ENCODE results near the gene PARD3B. TPM values are rescaled to one million over a fixed set of nuclear protein-coding genes. Genes with fewer than 3 reads are reported as not detected.

The PARD3B gene
- total and polyA plus RNA-seq, 2 experiments from 2014 or later, result 4.3 to 8.5 TPM

DNA sequence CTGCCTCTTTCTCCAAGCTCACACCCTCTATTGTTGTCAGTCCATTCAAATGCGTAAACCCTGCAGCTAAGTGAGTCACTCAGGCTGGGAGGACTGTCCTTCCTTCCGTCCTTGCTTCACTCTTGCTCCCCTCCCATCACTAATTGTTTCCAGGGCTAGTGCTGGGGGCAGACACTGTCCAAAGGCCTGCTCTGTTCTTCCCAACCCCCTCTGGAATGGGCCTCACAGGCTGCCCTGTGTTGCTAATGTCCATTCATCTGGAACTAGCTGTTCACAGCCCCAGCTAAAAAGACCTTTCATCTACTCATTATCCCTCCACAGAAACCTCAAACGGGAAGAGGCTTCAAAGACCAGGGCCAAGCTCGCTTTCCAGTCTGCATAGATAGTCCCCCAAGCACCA, 1105.2 kb downstream of the PARD3B start:
- peak in 1 of 2 donors; percentile 71 for DNase-seq (ENCODE audit: low read depth in 1 of 2, low spot score in 1 of 2)
- Histone ChIP-seq H3K9me3 (ENCODE audit: low read depth) (no peaks in the 10 kb centered on the region), H3K27me3 (no peaks in the 10 kb centered on the region), H3K27ac (no peak overlapping the region), H3K4me3 (no peak overlapping the region), H3K36me3 (no peaks in the 10 kb centered on the region), H3K4me1 (ENCODE audit: low read depth) (no peaks in the 10 kb centered on the region)
- TF ChIP-seq, protein P1, sequence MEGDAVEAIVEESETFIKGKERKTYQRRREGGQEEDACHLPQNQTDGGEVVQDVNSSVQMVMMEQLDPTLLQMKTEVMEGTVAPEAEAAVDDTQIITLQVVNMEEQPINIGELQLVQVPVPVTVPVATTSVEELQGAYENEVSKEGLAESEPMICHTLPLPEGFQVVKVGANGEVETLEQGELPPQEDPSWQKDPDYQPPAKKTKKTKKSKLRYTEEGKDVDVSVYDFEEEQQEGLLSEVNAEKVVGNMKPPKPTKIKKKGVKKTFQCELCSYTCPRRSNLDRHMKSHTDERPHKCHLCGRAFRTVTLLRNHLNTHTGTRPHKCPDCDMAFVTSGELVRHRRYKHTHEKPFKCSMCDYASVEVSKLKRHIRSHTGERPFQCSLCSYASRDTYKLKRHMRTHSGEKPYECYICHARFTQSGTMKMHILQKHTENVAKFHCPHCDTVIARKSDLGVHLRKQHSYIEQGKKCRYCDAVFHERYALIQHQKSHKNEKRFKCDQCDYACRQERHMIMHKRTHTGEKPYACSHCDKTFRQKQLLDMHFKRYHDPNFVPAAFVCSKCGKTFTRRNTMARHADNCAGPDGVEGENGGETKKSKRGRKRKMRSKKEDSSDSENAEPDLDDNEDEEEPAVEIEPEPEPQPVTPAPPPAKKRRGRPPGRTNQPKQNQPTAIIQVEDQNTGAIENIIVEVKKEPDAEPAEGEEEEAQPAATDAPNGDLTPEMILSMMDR (IDR thresholded peaks at IDR 0.05; ENCODE audit: low read depth, low read length), result no peak

DNA sequence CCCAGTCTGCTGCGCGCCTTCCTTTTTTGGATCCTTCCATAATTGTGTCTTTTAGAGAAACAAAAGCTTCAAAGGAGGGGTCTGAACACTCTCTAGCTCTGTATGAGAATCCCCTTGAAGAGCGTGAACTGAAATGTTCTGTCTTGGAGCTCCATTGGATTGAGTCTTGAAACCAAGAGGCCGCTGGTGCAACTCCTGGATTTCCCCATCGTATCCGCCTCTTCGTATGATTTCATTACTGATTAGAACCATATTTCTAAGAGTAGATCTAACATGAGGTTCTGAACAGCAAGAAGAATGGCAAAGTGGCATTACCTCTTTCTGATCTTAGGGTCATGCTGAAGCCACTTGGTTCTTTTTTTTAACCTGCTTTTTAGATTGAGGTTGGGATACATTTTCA, 1105.7 kb downstream of the PARD3B start:
- DNase-seq (ENCODE audit: low read depth in 1 of 2, low spot score in 1 of 2), result no peak
- no peaks in the 10 kb centered on the region for H3K27me3 ChIP-seq
- no peak overlapping the region for H3K4me3 ChIP-seq
- no peaks in the 10 kb centered on the region for H3K4me1 ChIP-seq (ENCODE audit: low read depth)
- no peaks in the 10 kb centered on the region for H3K36me3 ChIP-seq
- TF ChIP-seq, protein P1 (IDR thresholded peaks at IDR 0.05; ENCODE audit: low read depth, low read length), result no peak
- H3K9me3 ChIP-seq (ENCODE audit: low read depth), result no peaks in the 10 kb centered on the region
- H3K27ac ChIP-seq, result no peak overlapping the region

DNA sequence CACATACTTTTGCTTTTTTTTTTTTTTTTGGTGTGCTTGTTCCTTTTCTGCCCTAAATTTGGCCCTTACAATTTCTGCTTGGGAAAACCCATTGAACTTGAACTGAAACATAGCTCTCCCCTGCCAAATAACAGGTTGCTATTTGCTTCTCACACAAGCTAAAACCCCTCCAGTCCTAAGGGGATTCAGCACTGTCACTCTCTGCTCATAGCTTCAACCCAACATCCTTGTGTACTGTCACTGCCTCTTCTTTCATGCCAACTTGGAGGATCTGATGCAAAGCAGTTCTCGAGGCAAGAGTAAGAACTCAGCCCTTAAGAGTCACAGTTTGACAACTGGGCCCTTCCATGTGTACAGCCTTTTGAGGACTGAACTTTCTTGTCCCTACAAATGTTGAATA, 1106.4 kb downstream of the PARD3B start:
- no peak for DNase-seq (ENCODE audit: low read depth in 1 of 2, low spot score in 1 of 2)

DNA sequence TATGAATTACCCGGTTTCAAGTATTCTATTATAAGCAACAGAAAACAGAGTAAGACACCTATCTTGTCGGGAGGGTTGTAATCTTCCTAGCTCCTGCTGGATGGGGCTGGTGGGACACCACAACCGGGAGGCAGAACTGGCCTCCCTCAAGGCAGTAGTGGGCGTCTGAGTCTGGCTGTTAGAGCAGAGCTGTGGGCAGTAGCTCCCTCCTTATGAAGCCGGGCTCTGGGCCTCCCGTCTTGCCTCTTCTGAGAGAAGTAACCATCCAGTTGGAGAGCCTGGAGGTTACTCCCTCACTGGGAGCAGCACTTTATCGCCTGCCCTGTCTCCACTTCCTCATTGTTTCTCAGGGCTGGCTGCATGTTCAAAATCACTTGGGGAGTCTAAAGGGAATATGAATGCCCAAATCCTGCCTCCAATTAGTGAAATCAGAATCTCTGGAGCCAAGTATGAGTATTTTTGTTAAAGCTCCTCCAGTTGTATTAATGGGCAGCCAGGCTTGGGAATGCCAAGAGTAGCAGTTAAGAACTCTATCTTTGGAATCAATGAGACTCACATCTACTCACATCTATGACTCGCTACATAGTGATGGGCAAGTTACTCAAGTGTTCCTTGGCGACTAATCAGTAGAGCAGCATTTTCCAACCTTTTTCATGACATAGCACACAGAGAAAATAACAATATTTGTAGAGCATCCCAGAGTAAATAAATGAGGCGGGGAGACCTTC, 1109.8 kb downstream of the PARD3B start:
- H3K4me3 ChIP-seq, result no peak overlapping the region
- H3K27ac ChIP-seq, result no peak overlapping the region
- peak in 1 of 2 donors; percentile 20 for DNase-seq (ENCODE audit: low read depth in 1 of 2, low spot score in 1 of 2)
- no peaks in the 10 kb centered on the region for H3K9me3 ChIP-seq (ENCODE audit: low read depth)
- no peaks in the 10 kb centered on the region for H3K4me1 ChIP-seq (ENCODE audit: low read depth)
- no peaks in the 10 kb centered on the region for H3K27me3 ChIP-seq
- TF ChIP-seq, protein P1 (IDR thresholded peaks at IDR 0.05; ENCODE audit: low read depth, low read length), result no peak
- no peaks in the 10 kb centered on the region for H3K36me3 ChIP-seq

More for the DNA sequence above, 1106.4 kb downstream of the PARD3B start:
- no peaks in the 10 kb centered on the region for H3K27me3 ChIP-seq
- H3K4me1 ChIP-seq (ENCODE audit: low read depth), result no peaks in the 10 kb centered on the region
- no peaks in the 10 kb centered on the region for H3K36me3 ChIP-seq
- no peak overlapping the region for H3K27ac ChIP-seq
- TF ChIP-seq, protein P1 (IDR thresholded peaks at IDR 0.05; ENCODE audit: low read depth, low read length), result no peak
- no peak overlapping the region for H3K4me3 ChIP-seq
- no peaks in the 10 kb centered on the region for H3K9me3 ChIP-seq (ENCODE audit: low read depth)

DNA sequence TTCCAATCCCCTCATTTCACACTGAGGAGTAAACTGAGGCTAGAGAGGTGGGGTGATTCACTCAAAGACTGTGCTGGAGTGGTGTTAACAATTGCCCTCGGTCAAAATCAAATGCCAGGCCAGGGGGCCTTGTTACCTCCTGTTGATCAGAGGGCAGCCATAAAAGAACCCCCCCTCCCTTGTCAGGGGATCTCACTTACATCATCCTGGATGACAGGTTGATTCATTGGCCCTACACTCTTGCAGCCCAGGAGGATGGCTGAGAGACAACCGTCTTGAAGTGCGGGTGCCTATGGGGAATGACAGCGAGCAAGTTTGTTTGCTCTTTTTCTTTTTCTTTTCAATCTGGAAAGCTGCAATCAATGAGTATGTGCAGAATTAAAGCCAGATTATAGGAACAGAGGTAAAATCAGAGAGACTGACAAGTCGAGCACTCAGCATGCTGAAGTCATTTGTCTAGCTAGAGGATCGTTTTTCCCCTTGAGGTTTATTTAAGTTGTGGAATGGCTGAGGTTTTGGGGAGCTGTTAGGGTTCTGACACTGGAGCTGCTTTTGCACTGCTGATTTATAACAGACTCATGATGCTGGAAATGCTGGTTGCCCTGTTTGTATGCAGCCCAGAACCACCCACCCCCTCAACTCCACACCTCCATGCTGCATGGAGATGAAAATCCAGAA, 1110.6 kb downstream of the PARD3B start:
- Histone ChIP-seq H3K36me3 (no peaks in the 10 kb centered on the region), H3K4me3 (no peak overlapping the region), H3K9me3 (ENCODE audit: low read depth) (no peaks in the 10 kb centered on the region), H3K27ac (no peak overlapping the region), H3K4me1 (ENCODE audit: low read depth) (peaks cover 4% of the 10 kb centered on the region), H3K27me3 (no peaks in the 10 kb centered on the region)
- TF ChIP-seq, protein P1 (IDR thresholded peaks at IDR 0.05; ENCODE audit: low read depth, low read length), result no peak
- DNase-seq (ENCODE audit: low read depth in 1 of 2, low spot score in 1 of 2), result no peak
